ENCODE data around the gene SLC22A7. TPM values are rescaled to one million over a fixed set of nuclear protein-coding genes. Genes with fewer than 3 reads are reported as not detected.

Gene SLC22A7
- total RNA-seq, 6 donors from 2014 or later: not detected

DNA sequence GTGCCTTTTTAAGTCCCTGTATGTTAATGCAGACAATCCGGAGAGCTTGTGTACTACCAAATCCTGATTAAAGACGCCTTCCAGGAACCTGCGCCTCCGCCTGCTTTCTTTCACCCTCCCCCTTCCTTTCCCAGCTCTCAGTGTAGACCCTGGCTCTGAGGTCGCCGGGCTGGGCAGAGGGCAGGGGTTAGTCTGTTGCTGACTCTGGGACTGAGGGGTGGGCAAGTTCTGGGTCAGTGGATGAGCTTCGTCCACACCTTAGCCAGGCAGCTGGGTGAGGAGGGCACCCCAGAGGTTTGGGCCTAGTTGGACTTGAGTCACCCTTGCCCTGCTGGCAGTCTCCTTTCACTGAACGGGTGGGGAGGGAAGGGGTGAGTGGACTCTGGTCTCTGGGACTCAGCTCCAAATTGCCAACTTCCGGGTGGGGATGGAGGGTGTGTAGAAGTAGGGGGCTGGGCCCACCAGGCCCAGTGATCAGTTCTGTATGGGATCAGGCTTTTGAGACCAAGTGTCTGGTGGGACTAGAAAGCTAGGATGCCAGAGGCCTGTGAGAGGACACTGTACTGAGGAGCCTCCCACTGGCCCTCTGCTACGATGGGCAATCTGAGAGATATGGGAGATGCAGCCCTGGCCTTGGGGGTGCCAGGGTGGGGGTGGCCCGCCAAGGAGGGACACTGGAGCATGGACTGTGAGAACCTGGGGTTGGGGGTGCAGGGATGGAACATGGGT is 21.3 kb upstream of the SLC22A7 start:
- peak overlapping the region in 1 of 4 donors; percentile 52 for H3K4me3 ChIP-seq
- no peak for TF ChIP-seq POLR2A (IDR thresholded peaks at IDR 0.05)
- TF ChIP-seq POLR2AphosphoS5 (IDR thresholded peaks at IDR 0.05): no peak
- TF ChIP-seq, protein P1, sequence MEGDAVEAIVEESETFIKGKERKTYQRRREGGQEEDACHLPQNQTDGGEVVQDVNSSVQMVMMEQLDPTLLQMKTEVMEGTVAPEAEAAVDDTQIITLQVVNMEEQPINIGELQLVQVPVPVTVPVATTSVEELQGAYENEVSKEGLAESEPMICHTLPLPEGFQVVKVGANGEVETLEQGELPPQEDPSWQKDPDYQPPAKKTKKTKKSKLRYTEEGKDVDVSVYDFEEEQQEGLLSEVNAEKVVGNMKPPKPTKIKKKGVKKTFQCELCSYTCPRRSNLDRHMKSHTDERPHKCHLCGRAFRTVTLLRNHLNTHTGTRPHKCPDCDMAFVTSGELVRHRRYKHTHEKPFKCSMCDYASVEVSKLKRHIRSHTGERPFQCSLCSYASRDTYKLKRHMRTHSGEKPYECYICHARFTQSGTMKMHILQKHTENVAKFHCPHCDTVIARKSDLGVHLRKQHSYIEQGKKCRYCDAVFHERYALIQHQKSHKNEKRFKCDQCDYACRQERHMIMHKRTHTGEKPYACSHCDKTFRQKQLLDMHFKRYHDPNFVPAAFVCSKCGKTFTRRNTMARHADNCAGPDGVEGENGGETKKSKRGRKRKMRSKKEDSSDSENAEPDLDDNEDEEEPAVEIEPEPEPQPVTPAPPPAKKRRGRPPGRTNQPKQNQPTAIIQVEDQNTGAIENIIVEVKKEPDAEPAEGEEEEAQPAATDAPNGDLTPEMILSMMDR (IDR thresholded peaks at IDR 0.05): no peak
- no peak for TF ChIP-seq EP300 (IDR thresholded peaks at IDR 0.05)
- 82 to 87% methylated on average over 8 to 11 of the region's 11 CpGs for WGBS, 2 donors
- no peak for DNase-seq
- peaks cover 0 to 22% (median 19%) of the 10 kb centered on the region in 4 donors for H3K27me3 ChIP-seq
- H3K27ac ChIP-seq: no peak overlapping the region
- peaks cover 13 to 20% (median 18%) of the 10 kb centered on the region in 4 donors for H3K4me1 ChIP-seq
- no peaks in the 10 kb centered on the region for H3K36me3 ChIP-seq
- ATAC-seq (ENCODE audit: low FRiP score in 2 of 2): no peak
- no peaks in the 10 kb centered on the region for H3K9me3 ChIP-seq

DNA sequence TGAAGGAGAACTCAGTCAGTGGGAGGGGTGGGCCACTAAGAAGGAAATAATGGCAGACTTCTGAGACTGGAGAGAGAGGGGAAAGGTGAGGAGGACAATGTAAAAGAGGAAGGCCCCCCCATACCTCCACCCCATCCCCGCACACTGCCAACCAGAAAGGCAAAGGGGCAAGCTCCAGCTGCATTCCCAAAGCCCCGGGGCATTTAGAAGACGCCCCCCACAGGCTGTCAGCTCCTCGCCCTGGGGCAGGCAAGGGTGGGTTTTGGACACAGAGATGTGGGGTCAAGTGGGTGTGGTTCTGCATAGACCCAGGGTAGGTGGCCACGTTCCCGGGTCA is 20.8 kb upstream of the SLC22A7 start:
- no peak for ATAC-seq (ENCODE audit: low FRiP score in 2 of 2)
- TF ChIP-seq EP300 (IDR thresholded peaks at IDR 0.05): no peak
- TF ChIP-seq, protein P1 (IDR thresholded peaks at IDR 0.05): no peak
- no peak for TF ChIP-seq POLR2AphosphoS5 (IDR thresholded peaks at IDR 0.05)
- TF ChIP-seq POLR2A (IDR thresholded peaks at IDR 0.05): no peak
- Histone ChIP-seq H3K27ac (no peak overlapping the region), H3K36me3 (no peaks in the 10 kb centered on the region), H3K9me3 (no peaks in the 10 kb centered on the region), H3K4me3 (no peak overlapping the region), H3K4me1 (peaks cover 13 to 20% (median 18%) of the 10 kb centered on the region in 4 donors), H3K27me3 (peaks cover 0 to 22% (median 19%) of the 10 kb centered on the region in 4 donors)
- peak in 1 of 2 donors; percentile 36 for DNase-seq
- 73 to 83% methylated on average over 6 of the region's 6 CpGs for WGBS, 2 donors

DNA sequence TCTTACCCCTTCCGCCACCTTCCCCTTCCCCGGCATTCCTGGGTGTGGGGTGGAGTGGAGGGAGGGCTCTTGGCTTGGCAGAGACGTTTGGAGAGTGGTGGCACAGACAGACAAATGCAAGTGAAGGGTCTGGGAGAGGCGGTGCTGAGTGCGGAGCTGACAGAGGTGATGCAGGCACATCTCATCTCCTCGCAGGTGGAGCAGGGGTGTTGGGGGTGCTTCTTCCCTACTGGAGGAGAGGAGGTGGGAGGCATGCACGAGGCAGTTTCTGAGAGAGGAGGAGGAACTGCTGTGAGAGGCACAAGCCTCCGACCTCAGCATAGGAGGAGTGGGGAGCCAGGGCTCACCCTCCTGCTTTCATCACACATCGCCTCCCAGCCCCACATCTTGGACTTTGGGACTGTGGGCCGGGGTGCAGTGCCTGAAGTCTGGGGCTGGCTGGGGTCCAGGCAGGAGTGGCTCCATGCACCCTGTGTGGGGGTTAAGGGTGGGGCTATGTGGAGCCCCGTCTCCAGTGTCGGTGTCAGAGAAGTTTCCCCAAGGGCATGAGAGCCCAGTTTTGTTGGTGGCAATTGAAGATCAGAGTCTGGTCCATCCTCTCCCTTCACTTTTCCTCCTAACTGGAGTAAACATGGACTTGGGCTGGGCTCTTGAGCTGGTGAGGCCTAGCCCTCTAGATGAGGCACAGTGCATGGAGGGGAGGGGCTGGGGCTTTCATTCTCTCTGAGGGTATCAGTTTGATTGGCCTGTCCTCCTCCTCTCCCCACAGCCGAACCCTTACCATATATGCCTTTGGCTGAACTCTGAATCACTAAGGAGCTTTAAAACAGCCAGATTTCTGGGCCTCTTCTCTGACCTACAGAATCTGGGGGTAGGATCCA is 20.2 kb upstream of the SLC22A7 start:
- WGBS, 2 donors: 69 to 80% methylated on average over 13 of the region's 13 CpGs
- no peak for TF ChIP-seq POLR2A (IDR thresholded peaks at IDR 0.05)
- TF ChIP-seq POLR2AphosphoS5 (IDR thresholded peaks at IDR 0.05): no peak
- TF ChIP-seq, protein P1 (IDR thresholded peaks at IDR 0.05): no peak
- no peaks in the 10 kb centered on the region for H3K9me3 ChIP-seq
- H3K27ac ChIP-seq: no peak overlapping the region
- no peak for ATAC-seq (ENCODE audit: low FRiP score in 2 of 2)
- no peak for DNase-seq
- no peaks in the 10 kb centered on the region for H3K36me3 ChIP-seq
- H3K27me3 ChIP-seq: peaks cover 0 to 22% (median 19%) of the 10 kb centered on the region in 4 donors
- peaks cover 13 to 20% (median 18%) of the 10 kb centered on the region in 4 donors for H3K4me1 ChIP-seq
- H3K4me3 ChIP-seq: no peak overlapping the region

DNA sequence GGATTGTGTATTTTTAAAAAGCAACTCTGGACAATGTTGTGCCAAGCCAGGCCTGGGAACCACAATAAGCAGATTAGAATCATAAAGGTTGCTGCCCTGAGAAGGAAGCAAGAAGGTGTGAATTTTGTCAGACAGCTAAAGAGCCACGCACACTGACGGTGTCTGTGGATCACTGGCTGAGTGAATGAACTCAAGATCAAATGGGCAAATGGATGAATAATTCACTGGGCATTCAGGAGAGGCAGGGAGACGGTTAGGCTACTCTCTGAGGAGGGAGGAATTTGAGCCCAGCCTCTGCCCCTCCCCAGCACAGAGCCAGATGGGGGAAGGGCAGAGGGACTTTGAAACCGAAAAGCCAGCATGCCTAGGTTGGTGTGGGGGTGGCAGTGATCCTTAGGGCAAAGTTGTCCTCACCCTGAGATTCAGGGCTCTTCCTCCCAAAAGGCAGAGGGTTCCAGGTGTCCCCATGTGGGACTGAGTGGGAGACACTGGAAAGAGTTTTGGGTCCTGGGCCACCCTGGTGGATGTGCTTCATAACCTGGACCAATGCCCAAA is 19.5 kb upstream of the SLC22A7 start:
- ATAC-seq (ENCODE audit: low FRiP score in 2 of 2) (no peak), DNase-seq (no peak)
- Histone ChIP-seq H3K4me3 (no peak overlapping the region), H3K36me3 (no peaks in the 10 kb centered on the region), H3K9me3 (no peaks in the 10 kb centered on the region), H3K4me1 (peaks cover 13 to 20% (median 18%) of the 10 kb centered on the region in 4 donors), H3K27ac (no peak overlapping the region), H3K27me3 (peaks cover 0 to 22% (median 19%) of the 10 kb centered on the region in 4 donors)
- no peak for TF ChIP-seq EP300 (IDR thresholded peaks at IDR 0.05)
- WGBS, 2 donors: 63 to 80% methylated on average over 4 of the region's 4 CpGs

DNA sequence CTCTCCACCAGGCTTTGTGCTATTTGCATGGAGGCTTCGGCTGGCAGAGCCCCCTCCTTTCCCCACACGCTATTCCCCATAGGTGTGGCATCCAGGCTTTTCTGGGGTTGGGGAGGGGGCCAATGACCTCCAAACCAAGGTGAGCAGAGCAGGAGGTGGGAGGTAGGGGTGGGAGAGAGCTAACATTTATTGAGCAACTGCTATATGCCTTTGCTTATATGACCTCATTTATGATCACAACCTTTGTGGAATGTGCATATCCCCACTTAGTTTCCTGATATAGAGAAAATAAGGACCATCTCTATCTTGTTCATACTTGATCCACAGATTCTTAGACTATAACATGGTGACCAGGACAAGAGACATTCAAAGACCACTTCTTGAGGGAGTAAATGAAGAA is 17.8 kb upstream of the SLC22A7 start:
- no peaks in the 10 kb centered on the region for H3K36me3 ChIP-seq
- WGBS, 2 donors: 60 to 79% methylated on average over 1 to 2 of the region's 2 CpGs
- DNase-seq: no peak
- no peaks in the 10 kb centered on the region for H3K9me3 ChIP-seq
- no peak overlapping the region for H3K27ac ChIP-seq
- H3K4me3 ChIP-seq: no peak overlapping the region
- no peak for ATAC-seq (ENCODE audit: low FRiP score in 2 of 2)
- H3K27me3 ChIP-seq: peaks cover 0 to 23% (median 13%) of the 10 kb centered on the region in 4 donors
- peaks cover 12 to 19% (median 13%) of the 10 kb centered on the region in 4 donors for H3K4me1 ChIP-seq
- TF ChIP-seq EP300 (IDR thresholded peaks at IDR 0.05) (no peak), POLR2AphosphoS5 (IDR thresholded peaks at IDR 0.05) (no peak), POLR2A (IDR thresholded peaks at IDR 0.05) (no peak)
- TF ChIP-seq, protein P1 (IDR thresholded peaks at IDR 0.05): no peak
